ENCODE measurements around the gene REEP5.

DNA sequence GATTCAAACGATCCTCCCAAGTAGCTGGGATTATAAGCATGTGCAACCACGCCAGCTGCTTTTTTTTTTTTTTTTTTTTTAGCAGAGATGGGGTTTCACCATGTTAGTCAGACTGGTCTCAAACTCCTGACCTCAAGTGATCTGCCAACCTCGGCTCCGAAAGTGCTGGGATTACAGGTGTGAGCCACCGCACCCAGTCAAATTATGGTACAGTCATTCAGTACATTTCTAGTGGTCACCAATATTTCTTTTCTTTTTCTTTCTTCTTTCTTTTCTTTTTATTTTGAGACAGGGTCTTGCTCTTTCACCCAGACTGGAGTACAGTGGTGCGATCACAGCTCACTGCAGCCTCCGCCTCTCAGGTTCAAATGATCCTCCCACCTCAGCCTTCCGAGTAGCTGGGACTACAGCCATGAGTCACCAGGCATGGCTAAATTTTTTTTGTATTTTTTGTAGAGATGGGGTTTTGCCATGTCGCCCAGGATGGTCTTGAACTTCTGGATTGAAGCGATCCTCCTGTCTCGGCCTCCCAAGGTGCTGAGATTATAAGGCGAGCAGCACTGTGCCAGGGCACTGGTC, 29.2 kb upstream of the REEP5 start:
- TF ChIP-seq CTCF (IDR thresholded peaks at IDR 0.05) (no peak), POLR2A (IDR thresholded peaks at IDR 0.05) (no peak), POLR2AphosphoS5 (IDR thresholded peaks at IDR 0.05) (no peak)
